Hepatocyte (in vitro differentiated cells): ENCODE measurements around the gene CCDC142. TPM values are rescaled to one million over a fixed set of nuclear protein-coding genes. Genes with fewer than 3 reads are reported as not detected.

Experiments used
- DNase-seq: peaks from one replicate; pipeline ENCODE4 v3.0.0-alpha.2; 2016; ENCODE audit warnings: low spot score
- H2AFZ ChIP-seq: fragments of 200-600 bp; sonication (generic); 2 replicates; pipeline ENCODE4 v1.6.0; 2016; ENCODE audit warnings: antibody characterized with exemption, mild to moderate bottlenecking
- H3K27ac ChIP-seq: fragments of 200-600 bp; sonication (generic); 2 replicates; pipeline ENCODE4 v1.5.1; 2016; ENCODE audit warnings: mild to moderate bottlenecking
- H3K27me3 ChIP-seq: fragments of 200-600 bp; sonication (generic); 2 replicates; pipeline ENCODE4 v1.6.1; 2016
- H3K36me3 ChIP-seq: fragments of 200-600 bp; sonication (generic); replicated peaks from 2 replicates; pipeline ENCODE4 v1.5.1; 2016; ENCODE audit warnings: low read depth; ENCODE audit not compliant: insufficient read depth
- H3K4me1 ChIP-seq: fragments of 200-600 bp; sonication (generic); 2 replicates; pipeline ENCODE4 v1.5.1; 2016; ENCODE audit warnings: mild to moderate bottlenecking, moderate library complexity; ENCODE audit not compliant: insufficient read depth
- H3K4me2 ChIP-seq: fragments of 200-600 bp; sonication (generic); 2 replicates; pipeline ENCODE4 v1.6.0; 2016
- H3K4me3 ChIP-seq: fragments of 200-600 bp; sonication (generic); 2 replicates; pipeline ENCODE4 v1.5.1; 2016; ENCODE audit warnings: mild to moderate bottlenecking
- H3K79me2 ChIP-seq: fragments of 200-600 bp; sonication (generic); 2 replicates; pipeline ENCODE4 v1.6.0; 2017; ENCODE audit warnings: mild to moderate bottlenecking
- H3K9me2 ChIP-seq: fragments of 200-600 bp; sonication (generic); replicated peaks from 2 replicates; pipeline ENCODE4 v1.6.0; 2017; ENCODE audit warnings: mild to moderate bottlenecking; ENCODE audit not compliant: insufficient read depth
- H3K9me3 ChIP-seq: fragments of 200-600 bp; sonication (generic); 2 replicates; pipeline ENCODE4 v1.5.1; 2016; ENCODE audit warnings: low read depth, mild to moderate bottlenecking
- H4K20me1 ChIP-seq: fragments of 200-600 bp; sonication (generic); 2 replicates; pipeline ENCODE4 v1.6.0; 2016; ENCODE audit warnings: mild to moderate bottlenecking; ENCODE audit not compliant: insufficient read depth, poor library complexity, severe bottlenecking
- CTCF ChIP-seq: fragments of 200-600 bp; sonication (generic); IDR thresholded peaks from 2 replicates; pipeline ENCODE4 v1.5.1; 2016; ENCODE audit warnings: antibody characterized with exemption, mild to moderate bottlenecking; ENCODE audit not compliant: poor library complexity
- EZH2 ChIP-seq: fragments of 200-600 bp; sonication (generic); IDR thresholded peaks from 2 replicates; pipeline ENCODE4 v1.6.1; 2016; ENCODE audit warnings: antibody characterized with exemption, mild to moderate bottlenecking, borderline replicate concordance
- EZH2phosphoT487 ChIP-seq: fragments of 200-600 bp; sonication (generic); IDR thresholded peaks from one replicate; pipeline ENCODE4 v1.6.1; 2018; ENCODE audit warnings: antibody characterized with exemption, mild to moderate bottlenecking, low read depth, moderate library complexity; ENCODE audit not compliant: unreplicated experiment, severe bottlenecking
- WGBS: methylation state at CpG from one replicate; pipeline ENCODE4 v1.1.6; 2016; ENCODE audit warnings: low lambda C conversion rate; ENCODE audit errors: missing lambda C conversion rate; 5-methylcytosine and 5-hydroxymethylcytosine counted together
- polyA plus RNA-seq: library from polyadenylated mRNA; unstranded; fragments of >200 nt; fragmentation: Nextera tagmentation; extraction: Ambion mirVana; gene quantifications from 2 replicates; pipeline ENCODE4 v1.2.1, GENCODE V29; 2016
- total RNA-seq: library from RNA; depleted of rRNA; stranded (reverse); fragments of >200 nt; gene quantifications from 2 replicates; pipeline ENCODE4 v1.2.3, GENCODE V29; 2014

Gene CCDC142
- total and polyA plus RNA-seq, 2 experiments from 2014 or later: 11.6 to 16.6 TPM

GRCh38 chr2:74502720-74503505 lies 20.1 kb upstream of the CCDC142 start:
- Histone ChIP-seq H3K4me2 (peak overlapping the region; percentile 92), H4K20me1 (no peaks in the 10 kb centered on the region), H3K36me3 (no peaks in the 10 kb centered on the region), H3K27me3 (peaks cover 35% of the 10 kb centered on the region), H3K4me1 (peaks cover 57% of the 10 kb centered on the region), H2AFZ (peak overlapping the region; percentile 80), H3K79me2 (peaks cover 40% of the 10 kb centered on the region), H3K4me3 (peak overlapping the region; percentile 40), H3K27ac (peak overlapping the region; percentile 99), H3K9me2 (no peaks in the 10 kb centered on the region), H3K9me3 (no peaks in the 10 kb centered on the region)
- peak; percentile 92 for DNase-seq
- TF ChIP-seq EZH2phosphoT487 (no peak), CTCF (peak; percentile 44), EZH2 (peak; percentile 61)
- 4% methylated on average over 65 of the region's 67 CpGs for WGBS

- peak; percentile 15 for TF ChIP-seq EZH2
- TF ChIP-seq EZH2phosphoT487: no peak
- TF ChIP-seq CTCF: no peak
- H3K4me3 ChIP-seq: peak overlapping the region; percentile 40
- peaks cover 41% of the 10 kb centered on the region for H3K27me3 ChIP-seq
- H2AFZ ChIP-seq: peak overlapping the region; percentile 80
- no peaks in the 10 kb centered on the region for H3K9me2 ChIP-seq
- H3K36me3 ChIP-seq: no peaks in the 10 kb centered on the region
- peak overlapping the region; percentile 92 for H3K4me2 ChIP-seq
- H3K27ac ChIP-seq: peak overlapping the region; percentile 99
- no peaks in the 10 kb centered on the region for H4K20me1 ChIP-seq
- peak; percentile 75 for DNase-seq
- H3K4me1 ChIP-seq: peaks cover 64% of the 10 kb centered on the region
- no peaks in the 10 kb centered on the region for H3K9me3 ChIP-seq
- 17% methylated on average over 31 of the region's 32 CpGs for WGBS
- H3K79me2 ChIP-seq: peaks cover 40% of the 10 kb centered on the region
These were observed 19.4 kb upstream of the CCDC142 start for GRCh38 chr2:74502147-74502719.

- H3K27ac ChIP-seq: peak overlapping the region; percentile 99
- DNase-seq: no peak
- peak overlapping the region; percentile 92 for H3K4me2 ChIP-seq
- H3K9me3 ChIP-seq: no peaks in the 10 kb centered on the region
- TF ChIP-seq EZH2 (no peak), EZH2phosphoT487 (no peak), CTCF (no peak)
- 51% methylated on average over 18 of the region's 18 CpGs for WGBS
- no peaks in the 10 kb centered on the region for H4K20me1 ChIP-seq
- peak overlapping the region; percentile 6 for H3K4me3 ChIP-seq
- H3K36me3 ChIP-seq: no peaks in the 10 kb centered on the region
- peaks cover 61% of the 10 kb centered on the region for H3K4me1 ChIP-seq
- peaks cover 49% of the 10 kb centered on the region for H3K27me3 ChIP-seq
- H2AFZ ChIP-seq: no peak overlapping the region
- H3K79me2 ChIP-seq: peaks cover 35% of the 10 kb centered on the region
- no peaks in the 10 kb centered on the region for H3K9me2 ChIP-seq
These were observed 18.7 kb upstream of the CCDC142 start for GRCh38 chr2:74501335-74502071.
